Panc1 (cell line): ENCODE data around the gene SLC30A7. TPM values are rescaled to one million over a fixed set of nuclear protein-coding genes. Genes with fewer than 3 reads are reported as not detected.

Experiments used
- ATAC-seq: fragments of 200-7000 bp; cut with Tn5 transposase; 2 replicates; pipeline ENCODE4 v1.9.1; 2020; ENCODE audit warnings: mild to moderate bottlenecking, moderate library complexity
- BruUV-seq: library from RNA; stranded (reverse); fragments of 400-500 nt; replicated peaks from 2 replicates; lab custom pipeline; 2021; lab: Mats Ljungman, UMichigan
- CTCF ChIA-PET: fragments of 300-600 bp; sonication (Branson Sonifier 250); formaldehyde crosslinking; loops from one replicate; lab custom pipeline; 2022; ENCODE audit warnings: antibody characterized with exemption; lab: Charles Lee
- POLR2A ChIA-PET: fragments of 300-600 bp; sonication (Branson Sonifier 250); formaldehyde crosslinking; loops from one replicate; lab custom pipeline; 2022; ENCODE audit warnings: antibody characterized with exemption; lab: Charles Lee
- DNase-seq: peaks from one replicate; pipeline ENCODE4 v3.0.0-alpha.2; 2010; ENCODE audit warnings: low read depth, low spot score
- H3K27ac ChIP-seq: 2 replicates; pipeline ENCODE4 v1.5.1; 2011; ENCODE audit warnings: mild to moderate bottlenecking, low read length, inconsistent platforms
- H3K27me3 ChIP-seq: fragments of 200-500 bp; sonication (Bioruptor generic); 2 replicates; pipeline ENCODE4 v1.6.0; 2014; ENCODE audit warnings: low read length, inconsistent platforms; ENCODE audit not compliant: control insufficient read depth, insufficient read depth
- H3K36me3 ChIP-seq: fragments of 200-500 bp; sonication (Bioruptor generic); 2 replicates; pipeline ENCODE4 v1.5.1; 2014; ENCODE audit warnings: inconsistent platforms, mild to moderate bottlenecking, low read length, moderate library complexity; ENCODE audit not compliant: control insufficient read depth, insufficient read depth
- H3K4me1 ChIP-seq: 2 replicates; pipeline ENCODE4 v1.5.1; 2011; ENCODE audit warnings: inconsistent platforms, mild to moderate bottlenecking, low read length, moderate library complexity; ENCODE audit not compliant: control insufficient read depth, insufficient read depth
- H3K4me3 ChIP-seq, 2 experiments: 2 replicates each; pipeline ENCODE4 v1.5.1; 2011 to 2012; ENCODE audit warnings: low read depth in 2 of 2, low read length in 2 of 2, mild to moderate bottlenecking in 2 of 2, inconsistent platforms in 1 of 2, moderate library complexity in 1 of 2
- H3K9me3 ChIP-seq: fragments of 200-500 bp; sonication (Bioruptor generic); 2 replicates; pipeline ENCODE4 v1.5.1; 2014; ENCODE audit warnings: low read depth, mild to moderate bottlenecking, inconsistent platforms, low read length, moderate library complexity; ENCODE audit not compliant: control insufficient read depth, insufficient read depth
- CTCF ChIP-seq: fragments of 450-650 bp; IDR thresholded peaks from 2 replicates; pipeline ENCODE4 v1.5.1; 2017; ENCODE audit warnings: mild to moderate bottlenecking
- POLR2AphosphoS5 ChIP-seq: IDR thresholded peaks from 2 replicates; pipeline ENCODE4 v1.6.1; 2012; ENCODE audit warnings: mild to moderate bottlenecking, low read depth, low read length, moderate library complexity
- REST ChIP-seq, 2 experiments: IDR thresholded peaks; 2 replicates each; pipeline ENCODE4 v1.6.1; 2011 to 2012; ENCODE audit warnings: low read depth in 2 of 2, control low read depth in 1 of 2, low read length in 1 of 2, mild to moderate bottlenecking in 1 of 2, moderate library complexity in 1 of 2; ENCODE audit not compliant: insufficient read depth in 1 of 2
- SIN3A ChIP-seq: IDR thresholded peaks from 2 replicates; pipeline ENCODE4 v1.6.1; 2012; ENCODE audit warnings: low read depth, mild to moderate bottlenecking, low read length, moderate library complexity, borderline replicate concordance; ENCODE audit not compliant: insufficient read depth
- TCF7L2 ChIP-seq: IDR thresholded peaks from 2 replicates; pipeline ENCODE4 v1.6.1; 2011; ENCODE audit warnings: mild to moderate bottlenecking, low read depth, low read length, inconsistent platforms
- in situ Hi-C: cut with HindIII; loops from 2 replicates; pipeline ENCODE4 v1.10.0; 2016; ENCODE audit warnings: low sequenced_read_pairs, low pct_unique_long_range_greater_than_20kb
- intact Hi-C: fragments of 100-400 bp; cut with micrococcal nuclease; formaldehyde crosslinking; loops from one replicate; pipeline ENCODE4 v1.10.0; 2022; ENCODE audit not compliant: unreplicated experiment
- total RNA-seq: library from RNA; stranded (reverse); gene quantifications from one replicate; pipeline ENCODE4 v1.2.1, GENCODE V29; 2021; ENCODE audit not compliant: unreplicated experiment

SLC30A7 gene
- total RNA-seq, 1 experiment from 2014 or later = 18.5 TPM

- in situ Hi-C loops (no loop called here), intact Hi-C loops (no loop called here)
- ChIA-PET CTCF (no interaction called here), POLR2A (no interaction called here)
- no peaks in the 10 kb centered on the region for H3K4me1 ChIP-seq
- no TSS peak for BruUV-seq
- H3K4me3 ChIP-seq = no peak overlapping the region
- no peak for DNase-seq
- H3K36me3 ChIP-seq = peaks cover 8% of the 10 kb centered on the region
- TF ChIP-seq SIN3A = no peak
- no peak overlapping the region for H3K27ac ChIP-seq
- ATAC-seq = no peak
- H3K9me3 ChIP-seq = no peaks in the 10 kb centered on the region
- no peaks in the 10 kb centered on the region for H3K27me3 ChIP-seq
Observed at GRCh38 chr1:100912019-100912418, 16.1 kb downstream of the SLC30A7 start.

- in situ Hi-C loops = no loop called here
Observed at GRCh38 chr1:100921110-100921706, 25.3 kb downstream of the SLC30A7 start.

GRCh38 chr1:100924212-100924611 is 28.3 kb downstream of the SLC30A7 start:
- Histone ChIP-seq H3K27ac (no peak overlapping the region), H3K36me3 (peaks cover 2% of the 10 kb centered on the region; the same call in 1 of the 2 replicates), H3K9me3 (no peaks in the 10 kb centered on the region), H3K4me1 (no peaks in the 10 kb centered on the region), H3K4me3 (no peak overlapping the region), H3K27me3 (no peaks in the 10 kb centered on the region)
- ATAC-seq (no peak), DNase-seq (no peak)
- POLR2A ChIA-PET = no interaction called here
- in situ Hi-C loops (no loop called here), intact Hi-C loops (no loop called here)
- CTCF ChIA-PET = no interaction called here
- TF ChIP-seq CTCF (no peak), REST (IDR thresholded peaks at IDR 0.05; ENCODE audit: insufficient read depth in 1 of 2, low read depth in 2 of 2, low read length in 1 of 2) (no peak), POLR2AphosphoS5 (no peak), TCF7L2 (no peak), SIN3A (no peak)
- BruUV-seq = no TSS peak

More at GRCh38 chr1:100921110-100921706, 25.3 kb downstream of the SLC30A7 start:
- no TSS peak for BruUV-seq
- Histone ChIP-seq H3K9me3 (no peaks in the 10 kb centered on the region), H3K27ac (no peak overlapping the region), H3K4me3 (no peak overlapping the region), H3K36me3 (peaks cover 4% of the 10 kb centered on the region; the same call in 1 of the 2 replicates), H3K27me3 (no peaks in the 10 kb centered on the region), H3K4me1 (no peaks in the 10 kb centered on the region)
- intact Hi-C loops = loop anchor here (2.0 kb wide), 2 partner anchors 318 to 368 kb away; no protein-coding TSS in a partner anchor
- ChIA-PET POLR2A (no interaction called here), CTCF (interaction anchor here (0.7 to 1.3 kb wide), 2 partner anchors 180 to 367 kb away, joined by 3 read pairs; no protein-coding TSS in a partner anchor)
- peak; percentile 5 for DNase-seq
- ATAC-seq = no peak
- peak; percentile 49; the same call in 1 of the 2 replicates for TF ChIP-seq CTCF
- no peak for TF ChIP-seq POLR2AphosphoS5
